GM21390 (cell line): Measurements from ENCODE around the gene CPEB4.

Experiments
- ATAC-seq: cut with Tn5 transposase; IDR thresholded peaks from one replicate; pipeline ENCODE4 v1.9.1; 2021; ENCODE audit not compliant: unreplicated experiment

The CPEB4 gene

DNA sequence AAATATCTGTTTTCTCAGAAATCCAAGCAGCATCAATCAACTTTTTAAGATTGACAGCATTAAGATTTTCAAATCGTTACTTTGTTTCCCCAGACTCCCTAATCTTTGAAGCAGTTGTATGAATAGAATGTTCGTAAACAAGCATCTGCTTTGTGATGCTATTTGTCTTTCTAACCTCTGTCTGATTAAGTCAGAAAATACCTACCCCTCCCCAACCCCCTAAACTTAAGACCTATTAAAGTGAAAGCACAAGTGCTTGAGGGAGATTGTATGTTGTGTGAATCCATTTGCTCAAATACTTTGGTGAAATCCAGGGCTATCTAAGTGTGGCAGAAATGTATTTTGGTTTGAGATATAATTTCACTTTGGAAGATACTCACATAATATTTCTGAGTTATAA is 53.0 kb downstream of the CPEB4 start:
- no peak for ATAC-seq

DNA sequence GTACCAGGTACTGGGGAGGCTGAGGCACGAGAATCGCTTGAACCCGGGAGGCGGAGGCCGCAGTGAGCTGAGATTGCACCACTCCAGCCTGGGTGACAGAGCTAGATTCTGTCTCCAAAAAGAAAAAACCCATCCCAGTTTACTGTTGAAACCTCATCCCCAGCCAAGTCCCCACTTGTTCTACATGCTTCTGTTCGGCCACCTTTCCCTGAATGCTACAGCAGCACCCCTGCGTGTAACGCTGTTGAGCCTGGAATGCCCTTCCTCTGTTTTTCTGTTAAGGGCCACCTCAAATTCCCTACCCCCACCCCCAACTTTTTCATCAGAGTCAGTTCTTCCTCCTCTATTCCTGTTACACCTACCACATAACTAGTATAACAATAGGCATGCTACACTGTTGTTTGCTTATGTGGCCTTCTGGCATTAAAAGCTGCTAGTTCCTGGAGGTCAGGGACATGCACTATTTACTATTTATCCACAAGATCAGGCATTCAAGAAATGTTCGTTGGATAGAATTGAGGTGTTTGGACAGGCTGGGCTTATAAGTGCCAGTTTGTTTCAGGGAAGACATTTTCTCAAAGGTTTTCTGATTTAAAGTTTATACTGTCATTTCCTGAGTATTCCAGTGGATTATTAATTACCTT is 53.7 kb downstream of the CPEB4 start:
- ATAC-seq: no peak

GRCh38 chr5:173944511-173944910 is 56.4 kb downstream of the CPEB4 start:
- ATAC-seq: no peak

DNA sequence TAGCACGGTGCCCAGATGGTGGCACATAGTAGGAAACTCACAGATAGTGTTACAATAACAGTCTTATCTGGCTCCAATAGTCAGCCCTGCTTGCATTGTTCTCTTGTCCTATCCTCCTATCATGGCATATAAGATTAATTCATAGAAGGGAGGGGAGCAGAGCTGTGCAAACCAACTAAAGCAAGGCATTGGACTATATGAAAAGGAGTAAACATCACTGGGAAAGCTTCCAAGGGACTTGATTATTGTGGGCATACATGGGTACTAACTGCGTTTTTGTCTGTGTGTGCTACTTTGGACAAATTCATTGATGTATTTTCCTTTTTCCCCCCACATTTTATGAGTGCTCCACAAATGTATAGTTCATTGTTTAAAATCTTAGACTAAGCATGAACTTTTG is 57.0 kb downstream of the CPEB4 start:
- no peak for ATAC-seq

GRCh38 chr5:173946323-173946722 is 58.2 kb downstream of the CPEB4 start:
- no peak for ATAC-seq

- no peak for ATAC-seq
These were observed 62.7 kb downstream of the CPEB4 start for GRCh38 chr5:173950829-173951228.

GRCh38 chr5:173953528-173954090 is 65.5 kb downstream of the CPEB4 start:
- no peak for ATAC-seq

- ATAC-seq: no peak
These were observed 66.7 kb downstream of the CPEB4 start for GRCh38 chr5:173954671-173955521.

GRCh38 chr5:173960986-173961385 is 72.8 kb downstream of the CPEB4 start:
- no peak for ATAC-seq

- ATAC-seq: no peak
These were observed 73.3 kb downstream of the CPEB4 start for GRCh38 chr5:173961418-173961817.

DNA sequence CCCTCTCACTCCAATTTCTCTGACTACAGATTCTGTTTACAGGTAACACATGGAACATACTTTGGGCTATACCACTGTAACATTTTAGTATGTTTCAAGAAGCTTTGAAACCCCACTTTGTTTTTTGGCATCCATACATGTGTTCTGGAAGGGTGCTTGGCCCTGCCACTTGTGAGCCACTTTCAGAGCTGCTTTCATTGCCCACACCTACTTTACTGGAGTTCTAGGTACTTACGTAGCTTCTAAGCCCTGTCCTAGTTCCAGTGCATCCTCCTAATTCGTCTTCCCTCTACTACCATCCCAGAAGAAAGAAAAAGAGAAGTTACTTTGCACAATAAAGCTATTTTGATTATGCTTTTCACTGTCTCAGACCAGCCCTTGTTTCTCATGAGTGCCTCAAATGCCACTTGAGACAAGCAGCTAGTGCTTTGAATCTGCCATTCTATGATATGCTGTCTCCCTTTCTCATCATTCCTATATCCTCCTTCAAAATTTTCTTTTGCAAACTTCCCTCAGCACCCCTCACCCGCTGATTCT is 74.4 kb downstream of the CPEB4 start:
- ATAC-seq: no peak

- ATAC-seq: no peak
These were observed 75.2 kb downstream of the CPEB4 start for GRCh38 chr5:173963182-173963838.

DNA sequence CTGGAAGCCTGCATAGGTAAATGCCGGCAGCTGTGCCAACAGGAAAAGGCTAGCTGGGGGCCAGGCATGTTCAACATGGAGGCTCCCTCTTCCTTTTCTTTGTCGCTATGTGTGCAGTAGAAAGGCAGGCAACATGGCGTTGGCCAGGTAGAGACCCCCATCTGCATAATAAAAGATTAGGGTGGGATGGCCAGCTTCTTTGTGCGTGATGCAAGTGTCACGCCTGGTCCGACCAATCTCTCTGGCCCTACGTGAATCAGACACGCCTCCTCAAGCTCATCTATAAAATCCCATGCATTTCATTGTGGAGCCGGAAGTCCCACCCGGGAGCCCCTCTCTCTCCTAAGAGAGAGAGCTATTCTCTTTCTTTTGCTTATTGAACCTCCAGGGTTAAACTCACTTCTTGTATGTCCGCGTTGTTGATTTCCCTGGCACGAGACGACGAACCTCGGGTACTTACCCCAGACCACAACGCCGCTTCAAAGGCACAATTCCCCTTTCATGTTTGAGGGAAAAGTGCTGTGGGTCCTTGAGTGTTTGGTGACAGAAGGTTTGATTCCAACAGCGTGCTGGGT is 75.8 kb downstream of the CPEB4 start:
- no peak for ATAC-seq

DNA sequence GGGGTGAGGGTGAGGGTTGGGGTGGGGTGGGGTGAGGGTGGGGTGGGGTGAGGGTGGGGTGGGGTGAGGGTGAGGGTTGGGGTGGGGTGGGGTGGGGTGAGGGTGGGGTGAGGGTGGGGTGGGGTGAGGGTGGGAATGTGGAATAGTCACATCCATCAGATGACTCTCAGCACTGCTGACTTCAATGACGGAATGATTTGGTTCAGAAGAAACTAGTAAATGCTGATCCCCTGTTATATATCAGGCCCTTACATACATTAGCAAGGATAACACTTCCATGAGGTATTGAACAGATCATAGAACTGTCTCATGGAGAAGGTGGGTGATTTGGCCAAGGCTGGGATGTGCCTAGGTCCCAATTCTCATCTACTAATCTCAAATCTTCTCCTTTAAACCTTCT is 76.4 kb downstream of the CPEB4 start:
- no peak for ATAC-seq

DNA sequence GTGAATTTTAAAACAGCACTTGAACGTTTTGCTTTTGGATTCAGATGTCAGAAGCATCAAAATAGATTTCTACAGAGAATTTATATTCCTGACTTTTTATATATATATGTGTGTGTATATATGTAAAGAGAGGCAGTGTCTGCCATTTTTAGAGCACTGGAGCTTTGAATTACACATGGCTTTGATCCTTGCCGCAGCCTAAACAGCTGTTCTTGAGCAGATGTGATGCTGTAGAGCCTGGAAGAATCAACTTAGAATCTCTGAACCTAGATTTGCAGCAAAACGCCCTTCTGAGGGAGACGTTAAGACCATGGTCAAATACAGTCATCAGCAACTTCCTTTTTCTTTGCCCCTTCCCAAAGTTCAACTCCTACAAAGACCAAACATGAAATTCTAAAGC is 79.1 kb downstream of the CPEB4 start:
- ATAC-seq: no peak

- ATAC-seq: no peak
These were observed 80.1 kb downstream of the CPEB4 start for GRCh38 chr5:173968154-173968797.

DNA sequence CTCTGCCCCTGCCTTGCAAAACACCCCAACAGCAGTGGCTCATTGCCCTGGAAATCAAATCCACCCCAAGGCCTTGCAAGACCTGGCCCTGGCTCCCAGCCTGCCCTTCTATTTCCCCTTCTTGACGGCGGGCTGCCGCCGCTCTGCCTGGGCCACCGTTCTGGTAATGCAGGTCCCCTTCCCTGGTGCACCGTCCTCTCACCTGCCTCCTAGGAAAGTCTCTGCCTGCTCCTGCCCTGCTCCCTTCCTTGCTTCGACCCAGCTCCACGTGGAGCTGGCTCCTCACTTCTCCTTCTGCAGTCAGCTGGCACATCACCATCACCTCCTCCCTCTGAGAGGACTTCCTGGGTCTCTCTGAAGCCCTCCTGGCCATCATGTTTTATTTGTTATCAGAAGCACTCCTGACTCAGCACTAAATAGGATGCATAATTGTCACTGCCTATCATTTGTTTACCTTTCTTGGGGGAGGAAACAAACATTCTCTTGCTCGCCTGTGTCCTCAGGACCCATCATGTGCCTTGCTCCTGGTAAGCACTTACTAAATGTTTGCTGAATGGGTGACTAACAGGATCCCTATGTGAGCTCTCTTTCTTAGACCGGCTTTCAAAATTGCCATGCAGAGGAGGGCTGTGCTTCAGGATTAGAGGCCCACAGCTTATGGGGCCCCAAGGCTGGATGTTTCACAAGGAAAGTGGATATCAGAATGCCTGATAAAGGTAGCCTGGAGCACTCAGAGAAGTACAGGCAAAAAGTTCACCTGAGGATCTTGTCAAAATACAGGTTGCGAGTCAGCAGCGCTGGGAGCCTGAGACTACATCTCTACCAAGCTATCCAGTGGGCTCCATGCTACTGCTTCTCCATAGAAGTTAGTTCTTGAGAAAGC is 81.3 kb downstream of the CPEB4 start:
- ATAC-seq: no peak

- no peak for ATAC-seq
These were observed 82.9 kb downstream of the CPEB4 start for GRCh38 chr5:173970878-173971650.
